A549 (cell line): ENCODE data around the gene ITPR3.

Source experiments
- CHD4 ChIP-seq: fragments of 200-600 bp; sonication (generic); IDR thresholded peaks from 2 replicates; pipeline ENCODE4 v1.6.1; 2016; ENCODE audit warnings: antibody characterized with exemption, mild to moderate bottlenecking, borderline replicate concordance
- EP300 ChIP-seq, 2 experiments: fragments of >200 bp; sonication (Bioruptor Twin); formaldehyde crosslinking; IDR thresholded peaks; 2 replicates in 1 of 2; 3 replicates in 1 of 2; pipeline ENCODE4 v1.6.1; 2016 to 2017
- JUN ChIP-seq, 2 experiments: fragments of >200 bp; sonication (Bioruptor Twin); formaldehyde crosslinking; IDR thresholded peaks; 2 replicates in 1 of 2; 3 replicates in 1 of 2; pipeline ENCODE4 v1.6.1; 2016 to 2017
- POLR2A ChIP-seq: IDR thresholded peaks from 2 replicates; pipeline ENCODE4 v1.6.1; 2012; ENCODE audit warnings: mild to moderate bottlenecking, low read length
- SREBF2 ChIP-seq: fragments of 450-650 bp; IDR thresholded peaks from 2 replicates; pipeline ENCODE4 v1.6.1; 2014; ENCODE audit warnings: mild to moderate bottlenecking, moderate library complexity
- TF ChIP-seq, protein P1 (sequence below): fragments of >200 bp; sonication (Bioruptor Twin); formaldehyde crosslinking; IDR thresholded peaks from 3 replicates; pipeline ENCODE4 v1.5.1; 2016
- TF ChIP-seq, protein P2 (sequence below): fragments of >200 bp; sonication (Bioruptor Twin); formaldehyde crosslinking; IDR thresholded peaks from 3 replicates; pipeline ENCODE4 v1.6.1; 2016

DNA sequence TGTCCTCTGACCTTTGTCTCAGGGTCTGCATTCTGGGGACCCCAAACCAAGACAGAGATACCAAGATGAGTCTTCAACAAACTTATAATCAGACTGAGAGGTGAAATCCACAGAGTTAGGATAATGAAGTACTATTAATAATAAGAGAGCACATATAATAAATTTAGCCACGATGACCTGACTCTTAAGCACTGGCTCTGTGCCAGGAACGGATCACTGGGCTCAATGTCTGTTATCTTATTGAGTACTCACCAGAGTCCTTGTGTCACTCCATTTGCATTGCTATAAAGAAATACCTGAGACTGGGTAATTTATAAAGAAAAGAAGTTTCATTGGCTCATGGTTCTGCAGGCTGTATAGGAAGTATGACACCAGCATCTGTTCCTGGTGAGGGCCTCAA is 18.9 kb upstream of the ITPR3 start:
- TF ChIP-seq, protein P1, sequence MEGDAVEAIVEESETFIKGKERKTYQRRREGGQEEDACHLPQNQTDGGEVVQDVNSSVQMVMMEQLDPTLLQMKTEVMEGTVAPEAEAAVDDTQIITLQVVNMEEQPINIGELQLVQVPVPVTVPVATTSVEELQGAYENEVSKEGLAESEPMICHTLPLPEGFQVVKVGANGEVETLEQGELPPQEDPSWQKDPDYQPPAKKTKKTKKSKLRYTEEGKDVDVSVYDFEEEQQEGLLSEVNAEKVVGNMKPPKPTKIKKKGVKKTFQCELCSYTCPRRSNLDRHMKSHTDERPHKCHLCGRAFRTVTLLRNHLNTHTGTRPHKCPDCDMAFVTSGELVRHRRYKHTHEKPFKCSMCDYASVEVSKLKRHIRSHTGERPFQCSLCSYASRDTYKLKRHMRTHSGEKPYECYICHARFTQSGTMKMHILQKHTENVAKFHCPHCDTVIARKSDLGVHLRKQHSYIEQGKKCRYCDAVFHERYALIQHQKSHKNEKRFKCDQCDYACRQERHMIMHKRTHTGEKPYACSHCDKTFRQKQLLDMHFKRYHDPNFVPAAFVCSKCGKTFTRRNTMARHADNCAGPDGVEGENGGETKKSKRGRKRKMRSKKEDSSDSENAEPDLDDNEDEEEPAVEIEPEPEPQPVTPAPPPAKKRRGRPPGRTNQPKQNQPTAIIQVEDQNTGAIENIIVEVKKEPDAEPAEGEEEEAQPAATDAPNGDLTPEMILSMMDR, result no peak
- TF ChIP-seq JUN (IDR thresholded peaks at IDR 0.05) (no peak), POLR2A (no peak), SREBF2 (no peak), EP300 (IDR thresholded peaks at IDR 0.05) (no peak), CHD4 (no peak)
- TF ChIP-seq, protein P2, sequence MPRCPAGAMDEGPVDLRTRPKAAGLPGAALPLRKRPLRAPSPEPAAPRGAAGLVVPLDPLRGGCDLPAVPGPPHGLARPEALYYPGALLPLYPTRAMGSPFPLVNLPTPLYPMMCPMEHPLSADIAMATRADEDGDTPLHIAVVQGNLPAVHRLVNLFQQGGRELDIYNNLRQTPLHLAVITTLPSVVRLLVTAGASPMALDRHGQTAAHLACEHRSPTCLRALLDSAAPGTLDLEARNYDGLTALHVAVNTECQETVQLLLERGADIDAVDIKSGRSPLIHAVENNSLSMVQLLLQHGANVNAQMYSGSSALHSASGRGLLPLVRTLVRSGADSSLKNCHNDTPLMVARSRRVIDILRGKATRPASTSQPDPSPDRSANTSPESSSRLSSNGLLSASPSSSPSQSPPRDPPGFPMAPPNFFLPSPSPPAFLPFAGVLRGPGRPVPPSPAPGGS, result no peak
